Measurements from ENCODE around the gene GRM4.

DNA sequence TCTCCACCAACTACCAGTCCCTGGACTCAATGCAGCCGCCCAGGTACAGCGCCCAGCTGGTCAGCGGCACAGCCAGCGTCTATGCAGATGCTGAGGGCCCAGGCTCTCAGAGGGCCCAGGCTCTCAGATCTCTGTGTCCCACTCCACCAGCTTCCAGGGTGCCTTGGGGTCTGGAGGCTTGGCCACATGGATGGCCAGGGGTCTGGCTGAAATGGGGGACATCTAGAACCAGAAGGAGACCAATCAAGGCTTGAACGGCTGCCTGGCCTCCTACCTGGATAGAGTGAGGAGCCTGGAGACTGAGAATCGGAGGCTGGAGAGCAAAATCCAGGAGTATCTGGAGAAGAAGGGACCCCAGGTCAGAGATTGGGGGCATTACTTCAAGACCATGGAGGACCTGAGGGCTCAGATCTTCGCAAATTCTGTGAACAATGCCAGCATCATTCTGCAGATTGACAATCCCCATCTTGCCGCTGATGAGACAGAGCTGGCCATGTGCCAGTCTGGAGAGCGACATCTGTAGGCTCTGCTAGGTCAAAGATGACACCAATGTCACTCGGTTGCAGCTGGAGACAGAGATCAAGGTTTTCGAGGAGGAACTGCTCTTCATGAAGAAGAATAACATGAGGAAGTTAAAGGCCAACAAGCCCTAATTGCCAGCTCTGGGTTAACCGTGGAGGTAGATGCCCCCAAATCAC lies 44.1 kb upstream of the GRM4 start:
- TF ChIP-seq TCF12 (IDR thresholded peaks at IDR 0.05; ENCODE audit: low read depth), result no peak
- TF ChIP-seq, protein P1, sequence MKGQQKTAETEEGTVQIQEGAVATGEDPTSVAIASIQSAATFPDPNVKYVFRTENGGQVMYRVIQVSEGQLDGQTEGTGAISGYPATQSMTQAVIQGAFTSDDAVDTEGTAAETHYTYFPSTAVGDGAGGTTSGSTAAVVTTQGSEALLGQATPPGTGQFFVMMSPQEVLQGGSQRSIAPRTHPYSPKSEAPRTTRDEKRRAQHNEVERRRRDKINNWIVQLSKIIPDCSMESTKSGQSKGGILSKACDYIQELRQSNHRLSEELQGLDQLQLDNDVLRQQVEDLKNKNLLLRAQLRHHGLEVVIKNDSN (IDR thresholded peaks at IDR 0.05), result no peak
- TF ChIP-seq EGR1 (IDR thresholded peaks at IDR 0.05), result no peak
- no peak for TF ChIP-seq RAD21 (IDR thresholded peaks at IDR 0.05; ENCODE audit: low read depth)
- no peak for TF ChIP-seq ZBTB7A (IDR thresholded peaks at IDR 0.05; ENCODE audit: low read depth)
- no peak for TF ChIP-seq TAF1 (IDR thresholded peaks at IDR 0.05; ENCODE audit: low read depth)
- no peak for TF ChIP-seq CEBPB (IDR thresholded peaks at IDR 0.05)
- no peak for TF ChIP-seq YY1 (IDR thresholded peaks at IDR 0.05; ENCODE audit: low read depth)
- TF ChIP-seq, protein P2, sequence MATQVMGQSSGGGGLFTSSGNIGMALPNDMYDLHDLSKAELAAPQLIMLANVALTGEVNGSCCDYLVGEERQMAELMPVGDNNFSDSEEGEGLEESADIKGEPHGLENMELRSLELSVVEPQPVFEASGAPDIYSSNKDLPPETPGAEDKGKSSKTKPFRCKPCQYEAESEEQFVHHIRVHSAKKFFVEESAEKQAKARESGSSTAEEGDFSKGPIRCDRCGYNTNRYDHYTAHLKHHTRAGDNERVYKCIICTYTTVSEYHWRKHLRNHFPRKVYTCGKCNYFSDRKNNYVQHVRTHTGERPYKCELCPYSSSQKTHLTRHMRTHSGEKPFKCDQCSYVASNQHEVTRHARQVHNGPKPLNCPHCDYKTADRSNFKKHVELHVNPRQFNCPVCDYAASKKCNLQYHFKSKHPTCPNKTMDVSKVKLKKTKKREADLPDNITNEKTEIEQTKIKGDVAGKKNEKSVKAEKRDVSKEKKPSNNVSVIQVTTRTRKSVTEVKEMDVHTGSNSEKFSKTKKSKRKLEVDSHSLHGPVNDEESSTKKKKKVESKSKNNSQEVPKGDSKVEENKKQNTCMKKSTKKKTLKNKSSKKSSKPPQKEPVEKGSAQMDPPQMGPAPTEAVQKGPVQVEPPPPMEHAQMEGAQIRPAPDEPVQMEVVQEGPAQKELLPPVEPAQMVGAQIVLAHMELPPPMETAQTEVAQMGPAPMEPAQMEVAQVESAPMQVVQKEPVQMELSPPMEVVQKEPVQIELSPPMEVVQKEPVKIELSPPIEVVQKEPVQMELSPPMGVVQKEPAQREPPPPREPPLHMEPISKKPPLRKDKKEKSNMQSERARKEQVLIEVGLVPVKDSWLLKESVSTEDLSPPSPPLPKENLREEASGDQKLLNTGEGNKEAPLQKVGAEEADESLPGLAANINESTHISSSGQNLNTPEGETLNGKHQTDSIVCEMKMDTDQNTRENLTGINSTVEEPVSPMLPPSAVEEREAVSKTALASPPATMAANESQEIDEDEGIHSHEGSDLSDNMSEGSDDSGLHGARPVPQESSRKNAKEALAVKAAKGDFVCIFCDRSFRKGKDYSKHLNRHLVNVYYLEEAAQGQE (IDR thresholded peaks at IDR 0.05; ENCODE audit: low read depth), result no peak
